Measurements from ENCODE around the gene OLFML2A.

- TF ChIP-seq CTCF (IDR thresholded peaks at IDR 0.05; ENCODE audit: insufficient read depth, low read length), result no peak
- TF ChIP-seq POLR2AphosphoS5 (IDR thresholded peaks at IDR 0.05; ENCODE audit: low read depth), result no peak
Observed at GRCh38 chr9:124829334-124829669, 52.4 kb downstream of the OLFML2A start.

Measured in HL-60 (cell line).